ENCODE results near the gene RABGAP1L.

Gene RABGAP1L

DNA sequence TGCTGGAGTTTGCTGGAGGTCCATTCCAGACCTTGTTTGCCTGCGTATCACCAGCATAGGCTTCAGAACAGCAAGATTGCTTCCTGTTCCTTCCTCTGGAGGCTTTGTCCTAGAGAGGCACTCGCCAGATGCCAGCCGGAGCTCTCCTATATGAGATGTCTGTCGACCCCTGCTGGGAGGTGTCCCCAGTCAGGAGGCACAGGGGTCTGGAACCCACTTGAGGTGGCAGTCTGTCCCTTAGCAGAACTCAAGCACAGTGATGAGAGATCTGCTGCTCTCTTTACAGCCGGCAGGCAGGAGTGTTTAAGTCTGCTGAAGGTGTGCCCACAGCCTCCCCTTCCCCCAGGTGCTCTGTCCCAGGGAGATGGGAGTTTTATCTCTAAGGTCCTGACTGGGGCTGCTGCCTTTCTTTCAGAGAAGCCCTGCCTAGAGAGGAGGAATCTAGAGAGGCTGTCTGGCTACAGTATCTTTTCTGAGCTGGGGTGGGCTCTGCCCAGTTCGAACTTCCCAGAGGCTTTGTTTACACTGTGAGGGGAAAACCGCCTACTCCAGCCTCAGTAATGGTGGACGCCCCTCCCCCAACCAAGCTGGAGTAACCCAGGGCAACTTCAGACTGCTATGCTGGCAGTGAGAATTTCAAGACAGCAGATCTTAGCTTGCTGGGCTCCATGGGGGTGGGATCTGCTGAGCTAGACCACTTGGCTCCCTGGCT, 493.4 kb downstream of the RABGAP1L start:
- Histone ChIP-seq H2AFZ (ENCODE audit: low read depth, low read length) (no peak overlapping the region), H3K4me3 (ENCODE audit: low read length) (no peak overlapping the region), H3K9me3 (ENCODE audit: low read length) (no peaks in the 10 kb centered on the region), H3K27me3 (ENCODE audit: insufficient read depth, low read length) (no peaks in the 10 kb centered on the region), H3K4me1 (ENCODE audit: insufficient read depth, low read length) (peaks cover 8% of the 10 kb centered on the region), H3K36me3 (ENCODE audit: insufficient read depth, low read length) (no peaks in the 10 kb centered on the region)

DNA sequence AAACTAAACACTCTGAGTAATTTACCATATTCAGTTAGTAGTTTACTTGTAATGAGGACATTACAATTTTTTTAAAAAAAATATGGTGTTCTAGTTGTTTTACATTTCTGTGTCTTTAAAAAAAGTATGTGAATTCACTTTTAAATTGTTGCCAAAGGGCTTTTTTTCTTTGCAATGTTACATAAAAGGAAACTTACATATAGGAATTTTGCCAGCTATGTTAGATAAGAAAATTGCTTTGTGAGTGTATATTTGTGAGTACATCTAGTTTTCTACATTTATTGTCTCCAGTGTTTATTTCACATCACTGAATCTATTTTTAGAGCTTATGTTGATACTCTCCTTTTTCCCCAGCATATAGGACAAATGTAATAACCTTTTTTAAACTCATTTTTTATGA, 495.2 kb downstream of the RABGAP1L start:
- Histone ChIP-seq H2AFZ (ENCODE audit: low read depth, low read length) (no peak overlapping the region), H3K4me3 (ENCODE audit: low read length) (no peak overlapping the region), H3K9me3 (ENCODE audit: low read length) (no peaks in the 10 kb centered on the region), H3K36me3 (ENCODE audit: insufficient read depth, low read length) (no peaks in the 10 kb centered on the region), H3K27me3 (ENCODE audit: insufficient read depth, low read length) (no peaks in the 10 kb centered on the region), H3K4me1 (ENCODE audit: insufficient read depth, low read length) (peaks cover 8% of the 10 kb centered on the region)

DNA sequence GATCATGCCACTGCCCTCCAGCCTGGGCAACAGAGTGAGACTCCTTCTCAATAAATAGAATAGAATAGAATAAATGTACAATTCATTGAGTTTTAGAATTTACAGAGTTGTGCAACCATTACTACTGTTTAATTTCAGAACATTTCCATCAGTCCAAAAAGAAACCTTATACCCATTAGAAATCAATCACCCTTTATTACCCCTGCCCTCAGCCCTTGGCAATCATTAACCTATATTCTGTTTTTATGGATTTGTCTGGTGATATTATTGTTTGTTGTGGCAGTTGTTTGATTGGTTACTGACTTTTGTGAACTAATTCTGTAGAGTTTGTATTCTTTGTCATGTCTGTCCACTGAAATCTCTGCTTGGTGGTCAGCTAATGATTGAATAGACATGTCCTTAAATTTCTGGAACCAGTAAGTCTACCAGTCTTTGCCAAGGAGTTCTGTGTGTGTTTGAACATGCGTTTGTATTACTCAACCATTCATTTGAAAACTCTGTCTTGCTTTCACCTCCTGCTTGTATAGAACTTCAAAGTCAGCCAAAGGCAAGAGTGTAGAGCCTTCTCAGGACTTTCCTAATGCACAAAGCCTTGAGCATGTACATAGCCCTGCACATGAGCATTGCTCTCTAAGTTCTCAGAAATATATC, 497.2 kb downstream of the RABGAP1L start:
- Histone ChIP-seq H3K4me1 (ENCODE audit: insufficient read depth, low read length) (peaks cover 8% of the 10 kb centered on the region), H3K27me3 (ENCODE audit: insufficient read depth, low read length) (no peaks in the 10 kb centered on the region), H2AFZ (ENCODE audit: low read depth, low read length) (no peak overlapping the region), H3K36me3 (ENCODE audit: insufficient read depth, low read length) (no peaks in the 10 kb centered on the region), H3K4me3 (ENCODE audit: low read length) (no peak overlapping the region), H3K9me3 (ENCODE audit: low read length) (no peaks in the 10 kb centered on the region)

DNA sequence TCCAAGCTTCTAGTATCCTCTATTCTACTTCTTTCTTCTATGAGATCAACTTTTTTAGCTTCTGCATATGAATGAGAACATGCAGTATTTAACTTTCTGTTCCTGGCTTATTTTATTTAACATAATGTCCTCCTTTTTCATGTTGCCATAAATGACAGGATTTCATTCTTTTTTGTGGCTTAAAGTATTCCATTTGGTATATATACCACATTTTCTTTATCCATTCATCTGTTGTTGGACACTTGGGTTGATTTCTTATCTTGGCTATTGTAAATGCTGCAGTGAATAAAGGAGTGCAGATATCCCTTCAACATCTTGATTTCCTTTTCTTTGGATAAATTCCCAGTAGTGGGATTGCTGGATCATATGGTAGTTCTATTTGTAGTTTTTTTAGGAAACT, 498.1 kb downstream of the RABGAP1L start:
- Histone ChIP-seq H3K27me3 (ENCODE audit: insufficient read depth, low read length) (no peaks in the 10 kb centered on the region), H2AFZ (ENCODE audit: low read depth, low read length) (no peak overlapping the region), H3K9me3 (ENCODE audit: low read length) (no peaks in the 10 kb centered on the region), H3K36me3 (ENCODE audit: insufficient read depth, low read length) (no peaks in the 10 kb centered on the region), H3K4me1 (ENCODE audit: insufficient read depth, low read length) (peaks cover 8% of the 10 kb centered on the region), H3K4me3 (ENCODE audit: low read length) (no peak overlapping the region)

DNA sequence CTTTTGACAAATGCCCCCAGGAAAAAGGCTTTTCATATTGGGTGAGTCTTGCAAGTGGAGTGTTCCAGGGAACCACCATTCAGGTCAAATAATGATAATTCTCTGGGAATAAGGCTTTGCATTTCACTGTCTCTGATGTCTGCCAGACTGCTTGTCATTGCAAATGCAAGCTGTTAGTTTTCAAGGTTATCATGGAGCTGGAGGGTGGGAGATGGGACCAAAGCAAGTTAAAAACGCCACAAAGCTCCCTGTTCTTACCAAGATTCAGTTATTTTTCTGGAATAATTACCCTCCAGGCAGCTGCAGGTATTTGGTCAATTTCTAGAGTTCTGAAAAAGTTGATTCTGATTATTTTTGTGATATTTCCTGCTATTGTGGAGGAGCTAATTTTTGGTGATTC, 498.6 kb downstream of the RABGAP1L start:
- no peak overlapping the region for H2AFZ ChIP-seq (ENCODE audit: low read depth, low read length)
- H3K9me3 ChIP-seq (ENCODE audit: low read length): no peaks in the 10 kb centered on the region
- H3K27me3 ChIP-seq (ENCODE audit: insufficient read depth, low read length): no peaks in the 10 kb centered on the region
- no peak overlapping the region for H3K4me3 ChIP-seq (ENCODE audit: low read length)
- peaks cover 5% of the 10 kb centered on the region for H3K4me1 ChIP-seq (ENCODE audit: insufficient read depth, low read length)
- no peaks in the 10 kb centered on the region for H3K36me3 ChIP-seq (ENCODE audit: insufficient read depth, low read length)

DNA sequence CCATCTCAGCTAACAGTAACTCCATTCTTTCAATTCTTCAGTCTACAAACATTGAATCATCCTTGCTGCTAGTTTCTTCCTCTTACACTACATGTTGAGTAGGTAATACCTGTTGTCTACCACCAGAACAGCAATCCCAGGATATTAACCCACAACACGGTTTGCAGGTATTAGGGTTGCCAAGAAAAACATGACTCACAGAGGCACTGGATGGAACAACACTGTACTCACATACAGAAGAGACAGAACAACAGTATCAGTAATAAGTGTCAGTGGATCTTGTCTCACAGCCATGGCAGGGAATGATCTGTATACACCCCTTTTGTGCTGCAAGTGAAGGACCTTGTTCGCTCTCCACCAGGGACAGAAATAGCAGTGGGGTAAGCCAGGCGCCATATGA, 500.5 kb downstream of the RABGAP1L start:
- Histone ChIP-seq H3K9me3 (ENCODE audit: low read length) (no peaks in the 10 kb centered on the region), H3K27me3 (ENCODE audit: insufficient read depth, low read length) (no peaks in the 10 kb centered on the region), H2AFZ (ENCODE audit: low read depth, low read length) (no peak overlapping the region), H3K4me1 (ENCODE audit: insufficient read depth, low read length) (no peaks in the 10 kb centered on the region), H3K36me3 (ENCODE audit: insufficient read depth, low read length) (no peaks in the 10 kb centered on the region), H3K4me3 (ENCODE audit: low read length) (no peak overlapping the region)

DNA sequence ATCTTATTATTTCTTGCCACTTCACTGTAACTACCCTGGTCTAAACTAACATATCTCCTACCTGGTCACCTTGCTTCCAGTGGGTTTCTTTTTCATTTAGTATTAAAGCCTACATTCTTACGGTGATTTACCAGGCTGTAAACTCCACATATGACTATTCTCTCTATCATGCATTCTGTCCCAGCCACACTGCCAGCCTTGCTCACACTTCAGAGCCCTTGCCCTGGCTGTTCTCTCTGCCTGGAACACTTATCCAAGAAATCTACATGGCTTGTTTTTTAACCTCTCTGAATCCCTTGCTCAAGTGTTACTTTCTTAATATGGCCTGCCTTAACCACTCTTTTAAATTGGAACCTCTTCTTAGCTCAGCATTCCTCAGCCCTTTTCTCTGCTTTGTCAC, 501.2 kb downstream of the RABGAP1L start:
- Histone ChIP-seq H3K9me3 (ENCODE audit: low read length) (no peaks in the 10 kb centered on the region), H3K4me1 (ENCODE audit: insufficient read depth, low read length) (no peaks in the 10 kb centered on the region), H3K27me3 (ENCODE audit: insufficient read depth, low read length) (no peaks in the 10 kb centered on the region), H3K36me3 (ENCODE audit: insufficient read depth, low read length) (no peaks in the 10 kb centered on the region), H3K4me3 (ENCODE audit: low read length) (no peak overlapping the region), H2AFZ (ENCODE audit: low read depth, low read length) (no peak overlapping the region)

DNA sequence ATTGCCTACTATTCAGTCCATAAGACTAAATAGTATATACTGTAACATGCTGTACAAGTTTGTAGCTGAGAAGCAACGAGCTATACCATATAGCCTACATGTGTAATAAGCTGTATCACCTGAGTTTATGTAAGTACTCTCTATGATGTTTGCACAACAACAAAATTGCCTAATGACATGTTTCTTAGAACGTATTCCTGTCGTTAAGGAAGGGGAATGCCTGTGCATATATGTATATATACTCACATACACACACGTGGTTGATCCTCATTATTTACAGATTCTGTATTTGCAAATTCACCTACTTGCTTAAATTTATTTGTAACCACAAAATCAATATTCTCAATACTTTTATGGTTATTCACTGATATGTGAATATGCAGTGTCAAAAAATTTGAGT, 504.0 kb downstream of the RABGAP1L start:
- no peaks in the 10 kb centered on the region for H3K36me3 ChIP-seq (ENCODE audit: insufficient read depth, low read length)
- H3K4me1 ChIP-seq (ENCODE audit: insufficient read depth, low read length): no peaks in the 10 kb centered on the region
- H3K4me3 ChIP-seq (ENCODE audit: low read length): no peak overlapping the region
- peaks cover 2% of the 10 kb centered on the region for H3K9me3 ChIP-seq (ENCODE audit: low read length)
- no peaks in the 10 kb centered on the region for H3K27me3 ChIP-seq (ENCODE audit: insufficient read depth, low read length)
- no peak overlapping the region for H2AFZ ChIP-seq (ENCODE audit: low read depth, low read length)

DNA sequence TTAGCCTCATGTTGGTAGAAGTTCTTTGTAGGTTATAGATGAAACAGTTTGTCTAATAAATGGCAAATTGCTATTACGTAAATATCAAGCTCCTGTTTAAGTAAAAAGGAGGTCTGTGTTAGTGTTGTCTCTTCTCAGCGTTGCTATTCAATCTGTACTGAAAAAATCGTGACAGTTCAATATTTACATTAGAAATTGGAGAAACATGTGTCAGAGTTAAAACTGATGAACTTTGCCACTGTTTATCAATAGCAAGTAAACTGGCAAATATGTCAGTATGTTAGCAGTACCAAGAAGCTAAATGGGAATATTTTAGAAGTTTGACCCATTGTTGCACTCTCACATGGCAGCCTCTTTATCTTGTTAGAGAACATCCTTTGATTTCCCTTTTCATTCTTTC, 506.9 kb downstream of the RABGAP1L start:
- Histone ChIP-seq H3K36me3 (ENCODE audit: insufficient read depth, low read length) (no peaks in the 10 kb centered on the region), H3K4me1 (ENCODE audit: insufficient read depth, low read length) (no peaks in the 10 kb centered on the region), H3K9me3 (ENCODE audit: low read length) (peaks cover 2% of the 10 kb centered on the region), H3K4me3 (ENCODE audit: low read length) (no peak overlapping the region), H2AFZ (ENCODE audit: low read depth, low read length) (no peak overlapping the region), H3K27me3 (ENCODE audit: insufficient read depth, low read length) (no peaks in the 10 kb centered on the region)

DNA sequence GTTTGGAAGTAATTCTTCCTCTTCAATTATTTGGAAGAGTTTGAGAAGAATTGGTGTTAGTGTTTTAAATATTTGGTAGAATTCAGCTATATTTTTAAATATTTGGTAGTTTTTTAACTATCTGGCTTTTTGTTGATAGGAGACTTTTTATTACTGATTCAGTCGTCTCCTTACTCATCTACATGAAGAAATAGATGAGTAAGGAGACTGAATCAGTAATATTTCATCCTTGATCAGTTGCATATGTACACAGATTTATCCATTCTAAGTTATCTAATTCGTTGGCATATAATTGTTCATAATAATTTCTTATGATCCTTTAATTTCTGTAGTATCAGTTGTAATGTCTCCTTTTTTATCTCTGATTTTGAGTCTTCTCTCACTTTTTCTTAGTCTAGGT, 512.5 kb downstream of the RABGAP1L start:
- Histone ChIP-seq H3K36me3 (ENCODE audit: insufficient read depth, low read length) (no peaks in the 10 kb centered on the region), H3K9me3 (ENCODE audit: low read length) (peaks cover 2% of the 10 kb centered on the region), H3K4me1 (ENCODE audit: insufficient read depth, low read length) (no peaks in the 10 kb centered on the region), H3K27me3 (ENCODE audit: insufficient read depth, low read length) (no peaks in the 10 kb centered on the region), H3K4me3 (ENCODE audit: low read length) (no peak overlapping the region), H2AFZ (ENCODE audit: low read depth, low read length) (no peak overlapping the region)

DNA sequence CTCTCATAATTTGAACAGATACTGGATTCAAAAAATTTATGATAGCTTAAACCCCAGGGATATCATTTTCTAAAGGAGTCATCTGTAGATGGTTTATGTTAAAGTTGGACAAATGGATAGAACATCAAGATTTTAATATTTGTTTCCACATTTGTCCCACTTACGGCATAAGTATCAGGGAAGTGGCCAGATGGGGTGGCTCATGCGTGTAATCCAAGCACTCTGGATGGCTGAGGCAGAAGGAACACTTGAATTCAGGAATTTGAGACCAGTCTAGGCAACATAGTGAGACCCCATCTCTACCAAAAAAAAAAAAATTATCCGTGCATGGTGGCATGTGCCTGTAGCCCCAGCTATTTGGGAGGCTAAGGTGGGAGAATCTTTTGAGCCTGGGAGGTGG, 517.5 kb downstream of the RABGAP1L start:
- H3K9me3 ChIP-seq (ENCODE audit: low read length): no peaks in the 10 kb centered on the region
- no peaks in the 10 kb centered on the region for H3K36me3 ChIP-seq (ENCODE audit: insufficient read depth, low read length)
- no peak overlapping the region for H2AFZ ChIP-seq (ENCODE audit: low read depth, low read length)
- H3K27me3 ChIP-seq (ENCODE audit: insufficient read depth, low read length): no peaks in the 10 kb centered on the region
- no peaks in the 10 kb centered on the region for H3K4me1 ChIP-seq (ENCODE audit: insufficient read depth, low read length)
- no peak overlapping the region for H3K4me3 ChIP-seq (ENCODE audit: low read length)

DNA sequence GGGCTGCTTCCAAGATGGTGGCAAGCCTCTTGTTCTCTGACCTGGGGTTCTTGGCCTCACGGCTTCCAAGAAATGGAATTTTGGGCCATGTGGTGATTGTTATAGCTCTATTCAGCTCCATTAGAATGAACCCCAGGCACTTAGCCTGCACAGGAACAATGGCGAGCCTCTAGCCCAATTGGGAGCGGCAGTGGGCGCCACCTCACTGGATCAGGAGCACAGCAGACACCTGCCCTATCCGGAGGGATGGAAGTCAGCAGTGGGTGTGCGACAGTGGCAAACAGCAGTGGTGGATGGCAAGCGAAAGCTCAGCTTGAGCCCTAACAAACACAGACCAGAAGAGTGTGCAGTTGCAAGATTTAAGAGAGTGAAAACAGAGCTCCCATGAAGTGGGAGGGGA, 519.3 kb downstream of the RABGAP1L start:
- no peak overlapping the region for H2AFZ ChIP-seq (ENCODE audit: low read depth, low read length)
- H3K27me3 ChIP-seq (ENCODE audit: insufficient read depth, low read length): no peaks in the 10 kb centered on the region
- H3K4me1 ChIP-seq (ENCODE audit: insufficient read depth, low read length): no peaks in the 10 kb centered on the region
- H3K9me3 ChIP-seq (ENCODE audit: low read length): no peaks in the 10 kb centered on the region
- no peak overlapping the region for H3K4me3 ChIP-seq (ENCODE audit: low read length)
- H3K36me3 ChIP-seq (ENCODE audit: insufficient read depth, low read length): no peaks in the 10 kb centered on the region

DNA sequence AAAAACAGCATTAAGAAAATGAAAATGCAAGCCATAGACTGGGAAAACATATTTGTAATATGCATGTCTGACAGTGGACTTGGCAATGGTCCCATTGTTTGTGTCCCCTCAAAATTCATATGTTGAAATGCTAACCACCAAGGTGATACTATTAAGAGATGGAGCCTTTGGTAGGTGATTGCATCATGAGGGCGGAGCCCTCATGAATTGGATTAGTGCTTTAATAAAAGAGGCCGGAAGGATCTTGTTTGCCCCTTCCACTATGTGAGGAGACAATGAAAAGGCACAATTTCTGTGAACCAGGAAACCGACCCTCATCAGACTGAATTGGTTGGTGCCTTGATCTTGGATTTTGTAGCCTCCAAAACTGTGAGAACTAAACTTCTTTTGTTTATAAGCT, 520.8 kb downstream of the RABGAP1L start:
- Histone ChIP-seq H2AFZ (ENCODE audit: low read depth, low read length) (no peak overlapping the region), H3K27me3 (ENCODE audit: insufficient read depth, low read length) (no peaks in the 10 kb centered on the region), H3K4me3 (ENCODE audit: low read length) (no peak overlapping the region), H3K4me1 (ENCODE audit: insufficient read depth, low read length) (no peaks in the 10 kb centered on the region), H3K9me3 (ENCODE audit: low read length) (no peaks in the 10 kb centered on the region), H3K36me3 (ENCODE audit: insufficient read depth, low read length) (no peaks in the 10 kb centered on the region)

All from neuron (in vitro differentiated cells).